CD4-positive, alpha-beta T cell treated with Interleukin-15 for 1 hour (primary cell): Measurements from ENCODE around the gene C6.
"Not testable (repeated sequence)": the region's sequence is repeated elsewhere in the genome, so short reads cannot be mapped to it uniquely, and the experiment has no call there.

ENCODE experiments used
- DNase-seq: peaks from one replicate; pipeline ENCODE4 v3.0.0-alpha.2; 2020

The C6 gene

DNA sequence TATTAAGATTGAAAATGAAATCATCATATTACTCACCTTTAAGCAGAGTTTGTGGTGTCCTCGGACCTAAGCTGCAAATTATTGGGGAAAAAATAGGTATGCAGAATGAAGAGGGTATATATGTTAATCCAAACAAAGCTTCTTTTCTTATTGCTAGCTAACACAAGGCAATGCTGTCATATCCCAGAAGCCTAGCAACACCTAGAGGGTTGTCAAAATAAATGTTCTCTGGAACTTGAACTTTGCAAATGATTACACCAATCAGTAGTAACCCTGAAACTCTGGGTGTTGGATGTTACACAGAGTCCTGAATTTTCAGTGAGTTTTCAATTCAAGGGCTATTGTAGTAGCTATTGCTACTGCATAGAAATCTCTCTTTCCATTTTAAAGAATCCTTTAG is at the start of gene C6:
Gene C6, minus strand, starts transcription at position 193 of the 400 bp plus-strand sequence. CDS start 10,302 bp downstream, outside the sequence.
- DNase-seq: no peak

DNA sequence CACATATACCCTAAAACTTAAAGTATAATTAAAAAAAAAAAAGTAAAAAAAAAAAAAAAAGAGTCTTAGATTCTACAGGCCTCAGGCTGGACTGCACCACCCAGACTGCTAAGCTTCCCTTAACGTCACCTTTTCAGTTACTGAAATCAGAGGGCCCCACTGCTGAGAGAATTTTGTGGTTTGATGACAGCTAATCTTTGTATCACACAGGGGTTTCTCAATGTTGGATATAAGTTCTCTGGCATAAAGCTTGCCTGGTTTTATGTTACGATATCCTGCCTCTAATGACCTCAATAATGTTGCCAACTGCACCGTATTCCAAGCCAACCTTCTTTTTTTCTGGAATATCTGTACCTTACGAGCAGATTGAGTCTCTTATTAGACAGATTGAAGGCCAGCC is 43.1 kb upstream of the C6 start:
- no peak for DNase-seq

DNA sequence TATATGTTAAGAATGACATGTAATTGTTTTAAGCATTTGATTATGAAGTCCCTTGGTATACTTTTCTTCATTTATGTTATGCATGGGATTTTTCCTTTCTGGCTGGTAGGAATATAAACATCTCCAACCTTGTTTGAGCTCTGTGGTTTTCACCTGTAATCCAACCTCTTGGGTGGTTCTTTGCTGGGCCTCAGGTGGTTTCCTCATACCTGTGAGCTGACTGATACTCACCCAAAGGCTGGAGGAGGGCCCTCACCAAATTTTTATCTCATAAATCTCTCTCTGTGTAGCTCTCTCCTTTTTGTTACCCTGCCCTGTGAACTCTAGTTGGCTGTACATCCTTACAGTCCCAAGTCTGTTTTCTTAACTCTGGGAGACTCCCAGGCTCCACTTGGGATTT is 39.8 kb upstream of the C6 start:
- DNase-seq: no peak

DNA sequence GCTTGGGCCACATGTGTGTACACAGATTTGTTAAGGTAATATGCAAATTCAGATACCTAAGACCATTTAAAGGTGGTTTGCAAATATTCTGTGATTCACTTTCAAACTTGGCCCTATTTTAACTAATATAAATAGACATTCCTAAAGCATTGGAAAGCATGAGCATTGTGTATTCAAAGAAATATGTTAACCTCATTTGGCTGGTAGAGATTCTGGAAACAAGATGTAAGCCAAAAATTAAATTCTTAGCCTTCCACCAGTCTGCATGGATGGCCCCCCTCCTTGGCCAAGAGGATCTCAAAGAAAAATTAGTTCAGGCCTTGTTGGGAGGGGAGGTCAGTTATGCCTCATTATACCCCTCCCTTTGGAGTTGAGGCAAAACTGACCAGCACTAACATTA is 38.7 kb upstream of the C6 start:
- no peak for DNase-seq

DNA sequence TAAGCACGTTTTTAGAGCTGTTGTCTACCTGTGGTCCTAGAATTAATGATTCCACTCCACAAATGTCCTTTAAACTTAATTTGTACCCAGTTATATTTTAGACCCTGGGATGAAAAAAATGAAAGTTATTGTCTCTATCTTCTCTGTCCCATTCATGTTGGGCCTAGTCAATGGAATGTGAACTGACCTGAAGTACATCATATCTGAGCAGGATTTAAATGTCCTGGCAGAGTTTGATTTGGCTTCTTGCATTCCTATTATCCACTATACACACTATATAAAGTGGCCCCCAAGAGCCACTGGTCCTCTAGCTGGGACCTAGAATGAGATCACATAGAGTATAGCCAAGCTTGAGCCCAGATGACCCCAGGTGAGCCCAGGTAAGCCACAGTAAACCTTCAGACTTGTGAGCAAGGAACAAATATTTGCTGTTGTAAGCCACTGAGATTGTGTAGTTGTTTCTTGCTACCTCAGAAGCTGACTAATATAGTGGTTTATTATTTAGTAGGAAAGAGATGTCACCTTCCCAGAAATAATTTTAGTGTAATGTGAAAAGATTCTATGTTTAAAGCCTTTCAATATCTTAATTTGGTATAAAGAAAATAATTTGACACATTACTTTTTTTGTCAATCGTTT is 37.1 kb upstream of the C6 start:
- DNase-seq: no peak

DNA sequence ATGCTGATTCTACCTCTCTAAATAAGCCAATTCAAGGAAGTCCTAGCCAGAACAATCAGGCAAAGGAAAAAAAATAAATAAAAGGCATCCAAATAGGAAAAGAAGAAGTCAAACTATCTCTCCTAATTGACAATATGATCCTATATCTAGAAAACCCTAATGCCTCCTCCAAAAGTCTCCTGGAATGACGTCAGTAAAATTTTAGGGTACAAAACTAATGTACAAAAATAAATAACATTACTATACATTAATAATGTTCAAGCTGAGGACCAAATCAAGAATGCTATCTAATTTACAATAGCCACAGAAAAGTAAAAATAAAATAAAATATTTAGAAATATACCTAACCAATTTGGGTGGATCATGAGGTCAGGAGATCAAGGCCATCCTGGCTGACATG is 33.8 kb upstream of the C6 start:
- no peak for DNase-seq

DNA sequence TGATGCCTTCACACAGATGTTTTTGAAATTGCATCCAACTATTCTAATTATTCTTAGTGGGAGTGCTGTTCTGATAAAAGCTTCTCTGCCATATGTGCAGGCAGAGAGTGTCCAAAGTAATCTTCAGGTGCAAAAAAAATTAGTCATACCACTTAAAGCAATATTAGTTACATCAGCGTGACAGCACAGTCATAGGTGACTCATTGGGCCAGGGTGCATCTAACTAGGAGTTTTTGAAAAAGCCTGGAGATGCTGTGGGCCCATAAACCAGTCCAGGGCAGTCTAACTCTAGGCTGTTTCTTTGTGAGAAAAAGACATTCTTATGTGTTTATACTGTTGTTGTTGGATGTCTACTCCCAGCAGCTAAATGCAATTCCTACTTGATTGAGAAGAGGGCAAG is 33.0 kb upstream of the C6 start:
- DNase-seq: no peak

DNA sequence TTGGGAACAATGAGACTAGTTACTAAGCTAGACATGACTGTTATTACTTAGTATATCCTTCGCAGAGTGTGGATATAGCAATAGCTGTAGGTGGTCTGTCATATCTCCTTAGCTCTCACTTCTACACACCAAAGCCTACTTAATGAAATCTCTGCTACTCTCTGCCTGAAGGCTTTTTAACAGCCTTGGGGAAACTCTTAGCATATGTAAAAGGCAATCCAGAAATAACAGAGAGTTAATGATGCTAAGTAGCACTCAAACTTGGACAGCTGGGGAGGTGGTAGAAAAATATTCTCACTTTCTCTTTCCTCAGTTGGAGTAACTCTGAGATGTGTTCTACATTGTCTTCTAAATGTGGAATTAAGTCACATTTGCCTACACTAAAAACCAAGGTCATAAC is 30.2 kb upstream of the C6 start:
- DNase-seq: no peak

DNA sequence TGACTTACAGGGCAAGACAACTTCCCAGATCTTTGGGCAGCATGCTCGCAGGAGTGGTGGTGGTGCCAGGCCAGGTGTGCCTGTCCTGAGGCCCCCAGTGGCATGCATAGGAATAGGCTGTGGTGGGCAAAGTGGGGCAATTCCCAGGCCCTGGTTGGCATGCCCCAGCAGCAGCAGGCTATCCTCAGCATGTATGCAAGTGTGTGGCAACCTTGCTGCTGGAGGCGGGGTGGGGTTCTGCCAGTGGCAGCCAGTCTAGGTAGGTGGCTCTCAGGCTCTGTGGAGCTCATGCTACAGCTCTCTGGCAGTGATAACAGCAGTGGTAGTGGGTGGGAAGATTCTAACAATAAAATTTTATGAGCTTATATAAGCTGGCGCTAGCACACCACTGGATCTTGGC is 27.7 kb upstream of the C6 start:
- no peak for DNase-seq

DNA sequence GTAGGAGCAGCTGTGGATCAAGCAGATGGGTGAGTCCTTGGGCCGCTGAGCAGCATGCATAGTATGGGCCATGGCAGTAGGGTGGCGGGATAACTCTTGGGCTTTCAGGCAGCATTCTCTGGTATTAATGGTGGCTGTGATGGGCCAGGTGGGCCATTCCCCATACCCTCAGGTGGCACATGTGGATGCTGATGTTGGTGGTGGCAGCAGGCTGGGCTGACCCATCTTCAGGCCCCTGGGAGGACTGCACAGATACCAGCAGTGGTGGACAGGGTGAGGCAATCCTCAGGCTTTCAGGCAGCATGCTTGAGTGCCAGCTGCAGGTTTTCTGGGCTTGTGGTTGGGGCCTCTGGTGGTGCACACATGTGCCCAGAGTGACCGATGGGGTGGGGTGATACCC is 27.1 kb upstream of the C6 start:
- no peak for DNase-seq

DNA sequence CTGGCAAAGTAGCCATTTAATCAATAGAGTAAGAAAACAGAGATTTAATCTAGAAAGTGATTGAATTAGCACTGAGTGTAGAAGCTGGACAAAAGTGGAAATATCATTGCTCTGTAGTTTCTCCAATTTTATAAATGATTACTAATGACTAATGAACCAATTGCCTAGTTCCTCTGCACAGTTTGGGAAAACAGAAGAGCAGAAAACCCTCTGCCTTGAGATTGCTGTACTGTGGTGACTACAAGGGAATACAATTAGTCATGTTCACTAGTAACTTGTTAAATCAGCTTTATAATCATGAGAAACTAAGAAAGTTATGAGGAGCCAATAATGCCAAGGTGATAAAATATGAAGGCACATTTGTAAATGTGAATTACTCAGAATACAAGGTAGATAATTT is 21.1 kb upstream of the C6 start:
- no peak for DNase-seq

DNA sequence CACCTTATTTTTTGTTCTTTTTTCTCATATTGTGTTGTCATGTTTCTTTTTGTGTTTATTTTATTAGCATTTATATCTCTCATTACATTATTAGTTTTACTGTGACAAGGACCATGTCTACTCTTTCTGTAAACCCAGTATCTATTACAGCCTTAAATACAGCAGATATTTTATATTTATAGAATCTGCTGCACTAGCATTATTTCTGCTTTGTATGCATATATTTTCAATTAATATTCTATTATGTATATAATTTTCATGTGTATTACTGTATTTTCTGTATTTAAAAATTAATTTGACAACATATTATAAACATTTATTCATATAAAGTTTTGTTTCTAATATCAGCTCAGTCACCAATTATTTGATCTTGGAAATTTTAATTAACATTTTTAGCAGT is 19.5 kb upstream of the C6 start:
- no peak for DNase-seq

DNA sequence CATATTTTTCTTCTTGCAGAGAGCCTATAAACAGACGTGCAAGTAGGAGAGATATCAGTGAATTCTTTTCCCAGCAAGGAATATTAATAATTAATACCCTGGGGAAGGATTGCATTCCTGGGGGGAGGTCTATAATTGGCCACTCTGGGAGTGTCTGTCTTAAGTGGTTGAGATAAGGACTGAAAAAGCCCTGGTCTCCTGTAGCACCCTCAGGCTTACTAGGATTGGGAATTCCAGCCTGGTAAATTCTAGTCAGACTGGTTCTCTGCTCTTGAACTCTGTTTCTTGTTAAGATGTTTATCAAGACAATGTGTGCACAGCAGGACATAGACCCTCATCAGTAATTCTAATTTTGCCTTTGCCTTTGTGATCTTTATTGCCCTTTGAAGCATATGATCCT is 16.9 kb upstream of the C6 start:
- DNase-seq: not testable (repeated sequence)

DNA sequence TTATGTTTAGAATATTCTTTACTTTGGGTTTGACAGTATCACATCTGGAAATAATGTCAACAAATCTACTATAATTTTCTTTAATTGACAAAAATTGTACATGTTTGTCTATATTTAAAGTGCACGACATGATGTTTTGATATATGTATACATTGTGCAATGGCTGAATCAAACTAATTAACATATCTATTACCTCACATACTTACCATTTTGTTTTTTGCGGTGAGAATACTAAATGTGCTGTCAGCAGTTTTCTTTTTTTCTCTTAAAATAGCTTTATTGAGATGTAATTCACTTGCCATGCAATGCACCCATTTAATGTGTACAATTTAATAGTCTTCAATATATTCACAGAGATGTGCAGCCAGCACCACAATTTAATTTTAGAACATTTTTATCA is 10.6 kb upstream of the C6 start:
- no peak for DNase-seq

DNA sequence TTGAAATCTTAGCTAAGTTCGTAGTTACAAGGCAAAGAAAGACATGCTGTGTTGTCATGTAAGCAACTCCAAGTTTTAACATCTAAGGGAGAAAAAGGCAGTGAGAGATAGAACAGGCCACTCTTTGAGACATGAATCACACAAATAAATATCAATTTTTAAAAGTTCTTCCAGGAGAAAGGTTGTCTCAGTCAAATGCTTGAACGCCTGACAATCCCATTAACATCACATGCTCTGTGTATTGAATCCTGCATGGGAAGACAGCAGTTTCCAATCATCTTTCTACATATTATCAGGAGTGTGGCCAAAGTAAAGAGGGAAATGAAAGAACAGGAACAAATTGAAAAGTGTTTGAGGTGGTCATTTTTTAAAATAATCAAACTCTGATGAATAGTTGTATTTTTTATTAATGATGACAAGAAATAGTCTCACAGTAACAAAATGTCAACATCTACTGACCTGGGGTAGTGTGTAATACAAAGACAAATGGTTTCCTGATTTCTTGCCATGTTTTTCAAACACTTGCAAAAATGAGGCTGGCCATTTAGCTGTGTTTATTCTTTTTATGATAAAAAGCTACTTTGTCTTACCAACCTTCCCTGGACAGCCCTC is 6.4 kb upstream of the C6 start:
- no peak for DNase-seq

DNA sequence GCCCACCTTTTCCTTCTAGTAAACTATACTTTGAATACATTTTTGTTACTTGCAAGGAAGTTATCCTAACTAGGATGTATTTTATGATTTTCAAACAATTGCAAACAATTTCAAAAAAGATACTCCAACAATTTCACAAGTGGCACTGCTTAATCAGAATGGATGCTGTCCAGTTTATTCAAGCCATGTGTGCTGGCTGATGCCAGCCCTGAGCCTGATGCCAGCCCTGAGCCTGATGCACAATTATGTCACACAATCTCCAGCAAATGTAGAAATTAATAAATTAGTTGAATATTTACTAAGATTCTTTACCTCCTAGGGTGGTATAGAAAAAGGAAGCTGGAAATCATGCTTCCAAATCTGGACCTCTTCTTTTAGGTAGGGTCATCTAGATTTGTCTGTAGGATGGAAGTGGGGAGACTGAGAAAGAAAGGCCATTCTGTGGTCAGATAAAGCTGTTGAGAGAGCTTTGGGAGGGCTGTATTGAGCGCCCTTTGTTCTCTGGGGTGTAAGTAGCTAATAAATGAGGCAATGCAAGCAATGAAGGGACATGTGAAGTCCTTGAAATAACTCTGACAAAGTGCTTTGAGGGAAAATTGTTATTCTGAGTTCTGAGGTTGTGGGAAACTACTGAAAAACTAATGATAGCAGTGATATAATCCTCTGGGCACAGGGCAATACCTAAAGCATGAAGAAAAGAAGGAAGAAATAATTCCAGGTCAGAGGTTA is 5.8 kb upstream of the C6 start:
- no peak for DNase-seq

DNA sequence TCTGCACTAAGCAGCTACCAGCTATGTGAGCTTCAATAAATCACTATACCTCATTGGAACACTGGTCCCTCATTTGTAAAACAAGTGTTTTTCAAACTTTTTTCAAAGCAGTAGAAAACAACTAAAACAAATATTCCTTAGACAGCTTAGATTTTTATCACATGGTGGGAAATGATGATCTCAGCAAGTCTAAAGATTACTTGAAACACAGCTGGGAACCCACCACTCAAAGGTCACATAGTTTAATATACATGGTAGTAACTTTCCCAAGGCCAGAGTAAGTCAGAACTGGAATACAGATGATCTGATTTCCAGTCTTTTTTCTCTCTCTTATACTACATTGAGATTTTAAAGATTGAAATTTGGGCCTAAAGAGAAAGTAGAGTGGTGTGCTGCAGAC is 850 bp upstream of the C6 start:
- DNase-seq: no peak

DNA sequence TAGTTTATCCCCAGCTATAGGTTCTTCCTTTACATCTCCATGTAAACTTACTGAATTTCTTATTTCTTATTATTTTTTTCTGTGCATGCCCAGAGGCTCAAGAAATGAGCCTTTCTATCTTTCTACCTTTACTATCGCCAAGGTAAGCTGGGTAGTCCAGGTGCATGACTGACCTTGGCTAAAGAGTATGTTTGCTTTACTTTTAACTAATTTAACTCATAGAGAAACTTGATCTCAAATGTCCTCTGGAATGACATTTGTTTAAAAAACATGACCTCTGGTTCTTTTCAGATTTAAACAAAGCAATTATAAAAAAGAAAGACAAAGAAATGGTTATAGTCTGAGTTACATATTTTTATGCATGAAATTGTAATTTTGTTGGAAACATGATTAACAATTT is 397 bp downstream of the C6 start:
- no peak for DNase-seq

DNA sequence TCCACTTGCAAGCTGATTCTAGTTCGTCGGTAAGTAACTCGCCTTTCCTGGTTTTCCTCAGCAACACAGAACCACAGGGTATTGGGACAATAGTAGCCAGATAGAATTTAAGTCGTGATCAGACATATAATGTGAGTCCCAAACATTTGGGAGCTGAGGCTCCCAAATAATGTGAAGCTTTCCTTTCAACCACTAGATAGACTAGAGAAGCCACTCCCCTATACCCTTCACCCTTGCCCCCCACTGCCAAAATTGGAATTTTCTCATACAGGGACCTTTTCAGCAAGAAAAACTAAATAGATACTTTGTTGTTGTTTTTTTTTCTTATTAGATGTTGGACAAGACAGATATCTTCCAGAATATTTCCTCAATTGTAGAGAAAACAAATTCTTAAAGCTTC is 1.9 kb downstream of the C6 start:
- no peak for DNase-seq

DNA sequence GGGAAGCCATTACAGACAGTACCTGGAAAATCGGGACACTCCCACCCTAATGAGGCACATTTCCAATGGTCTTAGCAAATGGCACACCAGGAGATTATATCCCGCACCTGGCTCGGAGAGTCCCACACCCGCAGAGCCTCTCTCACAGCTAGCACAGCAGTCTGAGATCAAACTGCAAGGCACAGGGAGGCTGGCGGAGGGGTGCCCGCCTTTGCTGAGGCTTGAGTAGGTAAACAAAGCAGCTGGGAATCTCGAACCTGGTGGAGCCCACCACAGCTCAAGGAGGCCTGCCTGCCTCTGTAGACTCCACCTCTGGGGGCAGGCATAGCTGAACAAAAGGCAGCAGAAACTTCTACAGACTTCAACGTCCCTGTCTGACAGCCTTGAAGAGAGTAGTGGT is 7.9 kb downstream of the C6 start:
- not testable (repeated sequence) for DNase-seq

DNA sequence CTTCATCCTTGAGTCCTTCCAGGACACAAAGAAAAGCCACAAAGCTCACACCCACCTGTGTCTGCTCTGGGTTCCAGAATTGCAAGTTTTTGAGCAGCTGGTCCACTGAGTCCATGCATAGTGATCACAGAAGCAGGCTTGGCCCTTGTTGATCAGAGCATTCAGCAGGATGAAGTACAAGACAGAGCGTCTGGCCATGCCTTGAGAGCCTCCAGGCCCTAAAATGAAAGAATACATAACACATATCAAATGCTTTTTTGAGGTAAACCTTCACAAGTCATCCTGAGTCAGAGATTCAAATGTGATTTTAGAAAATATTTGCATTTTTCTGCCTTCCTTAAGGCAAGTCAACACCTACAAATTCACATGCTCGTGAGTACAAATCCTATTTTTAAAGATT is 10.3 kb downstream of the C6 start:
- no peak for DNase-seq

DNA sequence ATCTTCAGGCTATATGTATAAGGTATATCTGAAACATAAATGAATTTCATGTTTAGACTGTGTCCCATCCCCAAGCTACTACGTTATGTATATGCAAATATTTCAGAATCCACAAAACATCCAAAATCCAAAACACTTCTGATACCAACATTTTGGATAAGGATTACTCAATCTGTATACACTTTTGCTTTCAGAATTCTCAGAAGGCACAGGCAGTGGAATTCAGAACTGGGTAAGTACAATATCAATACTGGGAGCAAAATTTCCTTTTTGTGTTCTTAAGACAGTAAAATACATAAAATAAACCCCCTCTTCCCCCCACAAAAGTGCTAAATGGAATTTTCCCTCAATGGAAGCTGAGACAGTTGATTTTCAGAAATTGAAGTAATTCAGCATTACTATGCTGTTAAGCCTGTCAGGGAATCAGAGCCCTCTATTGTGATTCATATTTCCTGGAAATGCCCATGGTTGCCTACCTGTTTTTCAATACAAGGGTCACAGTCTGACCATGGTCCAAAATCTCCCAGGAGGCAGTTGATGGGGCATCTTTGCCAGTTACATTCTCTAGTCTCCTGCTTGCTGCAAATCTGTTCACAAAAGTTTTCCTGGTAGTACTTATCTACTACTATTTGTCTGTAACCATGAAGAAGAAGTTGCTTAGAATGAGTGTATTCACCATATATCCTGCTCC is 12.1 kb downstream of the C6 start:
- no peak for DNase-seq

DNA sequence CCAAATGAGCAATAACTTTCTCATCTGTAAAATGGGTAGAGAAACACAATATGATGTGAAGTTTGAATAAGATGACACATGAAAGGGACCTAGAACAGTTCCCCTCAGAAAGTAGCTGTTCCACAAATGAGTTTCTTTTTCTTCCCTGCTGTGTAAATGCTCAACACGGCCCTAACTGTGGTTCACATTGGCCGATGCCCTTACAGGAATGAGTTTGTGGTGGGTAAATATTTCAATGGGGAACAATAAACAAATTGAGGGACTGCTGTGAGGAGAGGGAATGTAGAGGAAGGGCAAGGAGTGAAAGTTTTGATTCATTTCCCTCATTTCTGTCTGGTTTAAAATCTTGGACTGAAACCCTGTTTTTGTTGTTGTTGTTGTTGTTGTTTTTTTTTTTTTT is 12.8 kb downstream of the C6 start:
- no peak for DNase-seq

DNA sequence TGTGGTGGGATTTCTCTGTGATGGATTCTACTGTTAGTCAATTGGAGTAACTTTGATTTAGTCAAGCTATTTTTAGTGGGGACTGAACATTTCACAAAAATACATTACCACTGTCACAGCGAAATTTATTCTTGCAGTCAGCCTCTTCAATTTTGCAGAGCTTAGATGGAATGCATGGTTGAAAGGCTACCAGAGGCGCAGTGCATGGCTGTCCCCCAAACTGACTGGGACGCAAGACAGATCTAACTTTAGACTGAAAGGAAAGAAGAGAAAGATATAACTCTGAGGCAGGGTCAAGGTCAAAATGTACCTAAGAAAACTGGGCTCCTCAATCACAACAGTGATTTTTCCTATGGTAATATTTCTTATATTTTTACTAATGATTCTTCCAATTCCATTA is 13.7 kb downstream of the C6 start:
- DNase-seq: no peak
